AG09309 (cell line): Measurements from ENCODE around the gene EPB41L4B.

ENCODE experiments used
- DNase-seq: peaks from one replicate; pipeline ENCODE4 v3.0.0-alpha.2; 2010; ENCODE audit warnings: low read depth
- H3K4me3 ChIP-seq: 2 replicates; pipeline ENCODE4 v1.5.1; 2011; ENCODE audit warnings: mild to moderate bottlenecking, low read depth, low read length, moderate library complexity; ENCODE audit not compliant: control insufficient read depth
- CTCF ChIP-seq: IDR thresholded peaks from 2 replicates; pipeline ENCODE4 v1.5.1; 2011; ENCODE audit warnings: mild to moderate bottlenecking, low read depth, low read length, inconsistent platforms; ENCODE audit not compliant: insufficient read depth, control insufficient read depth; ENCODE audit errors: missing control alignments

The EPB41L4B gene

DNA sequence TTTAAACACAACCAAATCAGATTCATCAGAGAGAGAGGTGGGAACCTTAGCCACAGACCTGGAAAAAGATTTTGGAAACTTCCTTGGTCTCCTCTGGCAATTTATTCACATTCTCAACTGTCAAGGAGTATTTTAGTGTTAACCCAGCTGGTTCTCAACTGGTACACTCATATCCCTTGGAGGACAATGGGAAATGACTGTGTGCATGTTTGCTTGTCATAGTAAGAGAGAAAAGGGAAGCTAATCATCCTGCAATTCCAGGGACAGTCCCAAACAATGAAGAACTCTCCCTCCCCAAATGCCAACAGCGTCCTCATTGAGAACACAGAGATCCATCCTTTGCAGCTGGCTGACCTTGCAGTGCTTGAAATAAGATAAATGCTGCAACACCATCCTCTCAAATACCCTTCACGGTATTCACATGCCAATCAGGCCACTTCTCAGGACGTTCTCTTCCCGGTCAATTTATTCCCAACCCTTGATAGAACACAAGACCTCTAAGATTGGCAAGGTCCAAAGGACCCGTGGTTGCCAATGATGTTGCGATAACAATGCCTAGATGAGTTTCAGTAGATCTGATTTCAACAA lies 75.5 kb downstream of the EPB41L4B start:
- TF ChIP-seq CTCF, result no peak
- no peak for DNase-seq

DNA sequence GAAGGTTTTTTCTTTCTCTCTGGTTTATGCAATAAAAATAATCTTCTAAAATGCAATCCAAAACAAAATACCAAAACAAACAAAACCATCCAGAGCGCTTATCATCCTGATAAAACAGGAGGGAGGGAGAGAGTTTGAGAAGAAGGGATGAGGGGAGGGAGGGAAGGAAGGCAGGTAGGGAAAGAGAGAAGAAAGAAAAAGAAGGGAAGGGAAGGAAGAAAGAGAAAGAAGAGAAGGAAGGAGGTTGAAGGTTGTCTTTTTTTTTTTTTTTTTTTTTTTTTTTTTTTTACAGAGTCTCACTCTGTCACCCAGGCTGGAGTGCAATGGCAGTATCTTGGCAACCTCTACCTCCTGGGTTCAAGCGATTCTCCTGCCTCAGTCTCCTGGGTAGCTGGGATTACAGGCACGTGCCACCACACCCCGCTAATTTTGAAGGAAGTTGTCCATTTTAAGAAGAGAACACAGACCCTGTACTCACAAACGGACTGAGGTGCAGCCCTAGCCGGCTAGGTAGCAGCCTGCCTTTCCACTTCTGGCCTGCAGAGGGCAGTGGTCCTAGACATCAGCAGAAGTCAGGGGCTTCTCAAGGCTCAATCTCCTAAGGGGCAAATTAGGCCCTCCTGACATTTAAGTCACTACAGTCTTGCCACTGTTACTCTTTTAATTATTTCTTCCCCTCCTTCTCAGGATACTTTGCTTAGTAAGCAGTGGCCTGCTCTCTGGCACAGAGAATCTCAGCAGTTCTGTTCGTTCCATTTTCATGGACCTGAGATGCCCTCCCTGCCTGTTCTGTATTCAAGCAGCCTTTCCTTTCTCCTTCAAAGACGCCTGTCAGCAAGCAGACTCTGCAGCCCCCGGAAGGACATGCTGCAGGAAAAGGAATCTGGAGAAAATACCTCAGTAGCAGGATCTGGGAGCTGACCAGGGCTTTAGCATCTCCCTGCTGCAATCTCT lies 76.4 kb downstream of the EPB41L4B start:
- no peak overlapping the region for H3K4me3 ChIP-seq
- DNase-seq, result no peak
- peak; percentile 93 for TF ChIP-seq CTCF

More for the DNA sequence above, 75.5 kb downstream of the EPB41L4B start:
- no peak overlapping the region for H3K4me3 ChIP-seq

DNA sequence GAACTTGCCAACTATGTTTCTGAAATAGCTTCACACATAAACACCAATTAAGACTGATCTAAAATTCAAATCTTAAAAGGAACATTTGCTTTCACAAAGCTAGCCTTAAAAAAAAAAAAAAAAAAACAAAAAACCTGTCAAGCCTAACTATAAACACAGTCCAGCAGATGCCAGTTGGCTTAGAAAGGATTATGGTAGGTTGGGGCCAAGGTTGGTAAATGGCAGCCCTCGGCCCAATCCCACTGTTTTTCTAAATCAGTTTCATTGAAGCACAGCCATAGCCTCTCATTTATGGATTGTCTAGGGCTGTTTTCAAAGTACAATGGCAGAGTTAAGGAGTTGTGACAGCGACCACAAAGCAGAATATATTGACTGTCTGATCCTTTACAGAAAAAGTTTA lies 78.1 kb downstream of the EPB41L4B start:
- no peak for TF ChIP-seq CTCF
- DNase-seq, result no peak
- H3K4me3 ChIP-seq, result no peak overlapping the region

DNA sequence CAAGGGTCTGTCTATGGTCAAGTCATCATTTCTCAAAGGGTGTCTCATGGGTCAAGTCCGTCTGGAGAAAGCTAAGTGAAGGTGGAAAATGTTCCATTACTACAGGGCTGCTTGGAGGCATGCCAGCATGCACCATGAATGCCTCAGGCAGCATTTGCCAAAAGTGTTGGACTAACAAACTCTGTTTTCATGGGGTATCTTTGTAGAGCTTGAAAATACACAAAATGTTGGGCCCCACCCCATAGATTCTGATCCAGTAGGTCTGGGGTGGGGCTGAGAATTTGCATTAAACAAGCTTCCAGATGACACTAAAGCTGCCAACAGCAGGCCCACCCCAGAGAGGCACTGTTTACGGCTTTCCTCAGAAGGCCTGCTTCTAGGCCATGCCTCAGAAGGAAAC lies 78.8 kb downstream of the EPB41L4B start:
- H3K4me3 ChIP-seq, result no peak overlapping the region
- TF ChIP-seq CTCF, result no peak
- DNase-seq, result no peak

GRCh38 chr9:109241207-109241606 lies 79.7 kb downstream of the EPB41L4B start:
- no peak for TF ChIP-seq CTCF
- no peak for DNase-seq
- no peak overlapping the region for H3K4me3 ChIP-seq

DNA sequence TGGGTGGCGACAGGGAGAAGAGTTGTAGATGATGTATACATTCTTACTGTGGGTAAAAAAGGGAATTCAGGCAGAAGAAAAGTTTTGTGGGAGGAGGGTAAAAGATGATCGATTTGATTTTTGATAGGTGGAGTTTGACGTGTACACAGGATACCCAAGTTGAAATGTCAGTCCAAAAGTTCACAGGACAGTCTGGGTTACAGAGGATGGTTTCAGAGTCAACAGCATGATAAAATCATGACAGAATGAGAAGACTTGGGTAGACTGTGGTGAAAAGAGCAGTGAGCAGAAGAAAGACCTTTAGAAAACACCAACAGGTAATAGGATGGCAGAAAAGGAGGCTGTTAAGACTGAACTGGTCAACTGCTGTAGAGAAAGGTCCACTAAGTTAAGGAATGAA lies 81.6 kb downstream of the EPB41L4B start:
- no peak overlapping the region for H3K4me3 ChIP-seq
- DNase-seq, result no peak
- no peak for TF ChIP-seq CTCF

DNA sequence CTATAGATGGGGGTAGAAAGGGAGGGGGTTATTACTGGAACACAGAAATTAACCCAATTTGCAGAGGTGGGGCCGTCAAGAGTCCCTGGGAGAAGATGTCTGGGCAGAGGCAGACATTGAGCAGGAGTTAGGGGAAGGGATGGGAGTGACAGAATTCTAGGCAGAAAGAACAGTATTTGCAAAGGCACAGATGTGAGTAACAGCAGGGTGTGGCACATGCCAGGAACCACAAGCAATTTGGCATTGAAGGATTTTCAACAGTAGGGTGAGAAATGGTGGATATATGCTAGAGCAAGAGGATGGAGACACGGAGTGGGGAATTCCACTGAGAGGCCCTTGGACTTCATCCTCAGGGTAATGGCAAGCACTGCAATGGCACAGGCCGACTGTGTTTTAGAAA lies 82.2 kb downstream of the EPB41L4B start:
- DNase-seq, result no peak
- H3K4me3 ChIP-seq, result no peak overlapping the region
- TF ChIP-seq CTCF, result no peak
